Cardiac fibroblast (primary cell): Measurements from ENCODE around the gene TMC4.
"Not testable (repeated sequence)": the region's sequence is repeated elsewhere in the genome, so short reads cannot be mapped to it uniquely, and the experiment has no call there.

Source experiments
- DNase-seq, 2 donors: peaks; one replicate each; pipeline versions ENCODE4 v3.0.0 to v3.0.0-alpha.2; 2010; ENCODE audit warnings: low read depth in 2 of 2
- H3K4me3 ChIP-seq, 2 donors: replicated peaks in 1 of 2; 1 replicate in 1 of 2; 2 replicates in 1 of 2; pipeline ENCODE4 v1.5.1; 2011; ENCODE audit warnings: low read depth in 2 of 2, low read length in 2 of 2, mild to moderate bottlenecking in 2 of 2, moderate library complexity in 1 of 2
- CTCF ChIP-seq: IDR thresholded peaks from one replicate; pipeline ENCODE4 v1.5.1; 2011; ENCODE audit warnings: low read depth, mild to moderate bottlenecking, low read length, inconsistent platforms

TMC4 gene, protein sequence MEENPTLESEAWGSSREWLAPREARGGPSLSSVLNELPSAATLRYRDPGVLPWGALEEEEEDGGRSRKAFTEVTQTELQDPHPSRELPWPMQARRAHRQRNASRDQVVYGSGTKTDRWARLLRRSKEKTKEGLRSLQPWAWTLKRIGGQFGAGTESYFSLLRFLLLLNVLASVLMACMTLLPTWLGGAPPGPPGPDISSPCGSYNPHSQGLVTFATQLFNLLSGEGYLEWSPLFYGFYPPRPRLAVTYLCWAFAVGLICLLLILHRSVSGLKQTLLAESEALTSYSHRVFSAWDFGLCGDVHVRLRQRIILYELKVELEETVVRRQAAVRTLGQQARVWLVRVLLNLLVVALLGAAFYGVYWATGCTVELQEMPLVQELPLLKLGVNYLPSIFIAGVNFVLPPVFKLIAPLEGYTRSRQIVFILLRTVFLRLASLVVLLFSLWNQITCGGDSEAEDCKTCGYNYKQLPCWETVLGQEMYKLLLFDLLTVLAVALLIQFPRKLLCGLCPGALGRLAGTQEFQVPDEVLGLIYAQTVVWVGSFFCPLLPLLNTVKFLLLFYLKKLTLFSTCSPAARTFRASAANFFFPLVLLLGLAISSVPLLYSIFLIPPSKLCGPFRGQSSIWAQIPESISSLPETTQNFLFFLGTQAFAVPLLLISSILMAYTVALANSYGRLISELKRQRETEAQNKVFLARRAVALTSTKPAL

GRCh38 chr19:54172471-54173358, at the start of gene TMC4:
TSS of gene TMC4 (minus strand) at chr19:54173160. CDS start at chr19:54173117, 43 bp downstream.
- TF ChIP-seq CTCF = no peak
- H3K4me3 ChIP-seq = no peak within 1 kb of the TSS
- DNase-seq = peak in 1 of 2 donors; percentile 63

GRCh38 chr19:54221947-54222346, 49.0 kb upstream of the TMC4 start:
- not testable (repeated sequence) for DNase-seq, H3K4me3 ChIP-seq

DNA sequence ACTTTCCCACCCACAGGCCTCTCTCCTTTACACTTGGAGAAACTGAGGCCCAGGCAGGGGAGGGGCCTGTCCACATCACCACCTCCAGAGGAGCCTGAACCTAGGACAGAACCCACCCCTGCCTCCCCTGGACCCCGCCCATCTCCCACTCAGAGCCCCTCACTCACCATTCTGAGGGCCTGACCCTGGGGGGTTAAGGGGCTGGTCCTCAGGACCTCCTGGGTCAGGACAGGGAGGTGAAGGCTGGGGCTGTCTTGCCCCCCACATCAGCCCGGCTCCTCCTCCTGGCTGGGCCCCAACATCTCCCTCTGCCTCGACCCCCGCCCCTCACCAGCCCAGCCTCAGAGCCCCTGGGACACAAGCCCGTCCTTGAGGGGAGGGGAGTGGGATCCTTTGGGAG, 46.7 kb upstream of the TMC4 start:
- H3K4me3 ChIP-seq, DNase-seq: not testable (repeated sequence)

DNA sequence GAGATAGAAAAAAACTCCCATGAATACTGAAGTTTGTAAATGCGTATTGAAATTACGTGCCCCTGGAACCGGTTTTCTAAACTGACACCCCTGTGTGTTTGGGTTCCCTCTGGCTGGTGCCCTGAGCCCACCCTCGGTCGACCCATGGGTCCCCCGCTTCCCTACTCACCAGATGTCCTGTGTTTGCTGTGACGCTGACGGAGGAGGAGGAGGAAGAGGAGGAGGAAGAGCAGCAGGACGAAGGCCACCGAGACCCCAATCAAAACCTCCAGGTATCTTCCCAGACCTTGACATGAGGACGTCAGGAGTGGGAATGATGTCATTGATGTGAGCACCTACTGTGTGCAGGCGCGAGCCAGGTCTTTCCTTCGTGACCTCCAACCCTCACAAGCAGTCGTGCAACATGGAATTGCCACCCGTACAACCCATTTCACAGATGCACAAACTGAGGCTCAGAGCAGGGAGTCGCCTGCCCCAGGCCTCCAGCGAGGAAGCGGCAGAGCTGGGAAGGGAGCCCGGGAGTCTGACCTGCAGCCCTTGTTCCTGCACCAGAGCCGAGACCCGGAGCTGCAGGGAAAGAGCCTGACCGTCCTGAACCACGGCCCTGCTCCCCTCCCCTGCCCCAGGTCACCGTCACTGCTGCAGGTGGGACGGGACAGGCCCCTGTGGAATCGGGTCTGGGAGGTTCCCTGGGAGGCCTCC, 46.2 kb upstream of the TMC4 start:
- H3K4me3 ChIP-seq = no peak overlapping the region
- no peak for DNase-seq
- TF ChIP-seq CTCF = no peak

GRCh38 chr19:54218259-54218658, 45.3 kb upstream of the TMC4 start:
- H3K4me3 ChIP-seq = no peak overlapping the region
- no peak for DNase-seq
- no peak for TF ChIP-seq CTCF

DNA sequence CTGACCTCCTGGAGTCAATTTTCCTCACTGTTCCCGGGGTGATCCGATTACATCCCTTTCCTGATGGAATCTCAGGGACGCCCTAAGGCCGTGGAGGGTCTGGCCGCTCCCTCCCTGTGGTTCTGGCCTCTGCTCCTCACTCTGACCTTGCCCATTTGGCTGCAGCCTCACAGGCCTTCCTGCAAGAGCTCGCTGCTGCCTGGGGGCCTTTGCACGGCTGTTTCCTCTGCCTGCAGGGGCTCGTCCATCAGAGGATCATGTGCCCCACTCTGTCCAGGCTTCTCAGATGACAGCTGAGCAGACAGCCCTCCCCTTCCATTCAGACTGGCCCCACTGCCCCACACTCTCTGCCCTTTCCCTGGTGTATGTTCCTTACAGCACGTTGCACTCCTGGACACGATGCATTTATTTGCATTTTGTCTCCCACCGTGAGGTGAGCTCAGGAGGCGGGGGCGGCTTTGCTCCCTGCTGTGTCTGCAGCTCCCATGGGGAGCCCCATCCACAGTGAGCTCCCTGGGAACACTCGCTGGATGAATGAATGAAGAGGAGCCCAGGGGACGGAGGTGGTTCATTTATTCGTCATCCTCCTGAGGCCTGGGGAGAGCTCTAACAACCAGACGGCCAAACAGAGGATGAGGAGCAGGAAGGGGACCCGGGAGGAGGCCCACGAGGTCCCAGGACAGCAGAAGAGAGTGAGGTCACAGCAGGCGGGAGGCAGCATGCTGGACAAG, 44.7 kb upstream of the TMC4 start:
- not testable (repeated sequence) for DNase-seq

DNA sequence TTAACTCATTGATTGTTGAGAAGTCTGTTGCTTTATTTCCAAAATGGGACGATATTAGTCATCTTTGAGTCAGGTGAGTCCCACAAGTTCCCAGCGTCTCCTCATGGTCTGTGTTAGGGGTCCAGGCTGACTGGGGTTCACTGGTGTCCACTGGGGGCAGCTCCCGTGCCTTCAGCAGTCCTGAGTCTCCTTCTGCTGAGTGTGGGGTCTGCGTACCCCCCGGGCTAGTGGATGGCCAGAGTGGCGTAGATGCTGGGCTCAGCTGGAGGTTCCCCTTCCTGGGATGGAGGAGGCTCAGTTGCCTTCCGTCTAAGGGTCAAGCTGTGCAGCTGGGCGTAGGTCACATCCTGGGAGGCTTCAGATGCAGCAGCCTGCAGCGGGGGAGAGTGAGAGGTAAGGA, 43.9 kb upstream of the TMC4 start:
- no peak overlapping the region for H3K4me3 ChIP-seq
- TF ChIP-seq CTCF = no peak
- no peak for DNase-seq

More for the DNA sequence above, 44.7 kb upstream of the TMC4 start:
- H3K4me3 ChIP-seq = not testable (repeated sequence)

GRCh38 chr19:54214734-54215133, 41.8 kb upstream of the TMC4 start:
- H3K4me3 ChIP-seq, DNase-seq: not testable (repeated sequence)

DNA sequence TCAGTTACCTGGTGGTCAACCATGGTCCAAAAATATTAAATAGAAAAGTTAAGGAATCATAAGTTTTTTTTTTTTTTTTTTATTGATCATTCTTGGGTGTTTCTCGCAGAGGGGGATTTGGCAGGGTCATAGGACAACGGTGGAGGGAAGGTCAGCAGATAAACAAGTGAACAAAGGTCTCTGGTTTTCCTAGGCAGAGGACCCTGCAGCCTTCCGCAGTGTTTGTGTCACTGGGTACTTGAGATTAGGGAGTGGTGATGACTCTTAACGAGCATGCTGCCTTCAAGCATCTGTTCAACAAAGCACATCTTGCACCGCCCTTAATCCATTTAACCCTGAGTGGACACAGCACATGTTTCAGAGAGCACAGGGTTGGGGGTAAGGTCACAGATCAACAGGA, 41.3 kb upstream of the TMC4 start:
- not testable (repeated sequence) for H3K4me3 ChIP-seq, DNase-seq
